Ishikawa (cell line): ENCODE measurements around the gene RTL5.

ENCODE experiments used
- CREB1 ChIP-seq: IDR thresholded peaks from 2 replicates; pipeline ENCODE4 v1.6.1; 2012; ENCODE audit warnings: low read depth
- TAF1 ChIP-seq: IDR thresholded peaks from 2 replicates; pipeline ENCODE4 v1.6.1; 2012; ENCODE audit warnings: low read depth, mild to moderate bottlenecking

GRCh38 chrX:72110876-72111708, 20.6 kb downstream of the RTL5 start:
- TF ChIP-seq TAF1 (no peak), CREB1 (no peak)
